A549 (cell line): ENCODE data around the gene KYNU. TPM values are rescaled to one million over a fixed set of nuclear protein-coding genes. Genes with fewer than 3 reads are reported as not detected.

ENCODE experiments used
- ATAC-seq, 2 experiments: fragments of 200-7000 bp in 1 of 2; fragments of >200 bp in 1 of 2; cut with Nextera tagmentation in 1 of 2; cut with Tn5 transposase in 1 of 2; 3 replicates each; pipeline versions ENCODE4 v1.8.0 to v1.9.1; 2018 to 2020; ENCODE audit warnings: mild to moderate bottlenecking in 1 of 2, moderate library complexity in 1 of 2
- CTCF ChIA-PET: fragments of 300-600 bp; sonication (Branson Sonifier 250); formaldehyde crosslinking; extraction: SDS; loops from one replicate; lab custom pipeline; 2021; ENCODE audit warnings: antibody characterized with exemption, inconsistent platforms; lab: Yijun Ruan, JAX
- POLR2A ChIA-PET: fragments of 350-600 bp; formaldehyde crosslinking; extraction: SDS; loops from one replicate; lab custom pipeline; 2021; ENCODE audit warnings: antibody characterized with exemption, inconsistent platforms; lab: Yijun Ruan, JAX
- DNase-seq, 2 experiments: peaks; one replicate each; pipeline versions ENCODE4 v3.0.0 to v3.0.0-alpha.2; 2011 to 2016; ENCODE audit warnings: low read depth in 1 of 2, low spot score in 1 of 2
- FAIRE-seq: peaks from 2 replicates; lab custom pipeline; 2011; peaks lifted over from hg19 to GRCh38; lab: Jason Lieb, UNC
- H3K27ac ChIP-seq, 2 experiments: fragments of >200 bp; sonication (Bioruptor Twin); formaldehyde crosslinking; 3 replicates each; pipeline ENCODE4 v1.5.1; 2016 to 2017
- H3K4me1 ChIP-seq: fragments of >200 bp; sonication (Bioruptor Twin); formaldehyde crosslinking; 3 replicates; pipeline ENCODE4 v1.6.1; 2016
- H3K4me2 ChIP-seq: fragments of >200 bp; sonication (Bioruptor Twin); formaldehyde crosslinking; 3 replicates; pipeline ENCODE4 v1.6.1; 2016
- H3K4me3 ChIP-seq: fragments of >200 bp; sonication (Bioruptor Twin); formaldehyde crosslinking; 3 replicates; pipeline ENCODE4 v1.5.1; 2016
- H3K9me3 ChIP-seq: fragments of >200 bp; sonication (Bioruptor Twin); formaldehyde crosslinking; 3 replicates; pipeline ENCODE4 v1.6.1; 2016
- CHD2 ChIP-seq: fragments of 150-350 bp; IDR thresholded peaks from 2 replicates; pipeline ENCODE4 v1.6.1; 2014; ENCODE audit warnings: low read length; ENCODE audit not compliant: partially characterized antibody
- EHF ChIP-seq: fragments of 250-450 bp; sonication (Bioruptor Pico); IDR thresholded peaks from 2 replicates; pipeline ENCODE4 v1.5.0; 2020; ENCODE audit warnings: mild to moderate bottlenecking
- EHMT2 ChIP-seq: fragments of 200-600 bp; sonication (generic); IDR thresholded peaks from 2 replicates; pipeline ENCODE4 v1.6.1; 2016; ENCODE audit warnings: antibody characterized with exemption, low read depth, mild to moderate bottlenecking, moderate library complexity
- ESRRA ChIP-seq: fragments of 150-350 bp; IDR thresholded peaks from 2 replicates; pipeline ENCODE4 v1.6.1; 2014; ENCODE audit warnings: mild to moderate bottlenecking, low read length, borderline replicate concordance
- FOSB ChIP-seq: fragments of 250-450 bp; sonication (Bioruptor Pico); IDR thresholded peaks from 2 replicates; pipeline ENCODE4 v1.5.0; 2020; ENCODE audit warnings: mild to moderate bottlenecking, moderate library complexity
- FOSL2 ChIP-seq, 2 experiments: fragments of 450-650 bp in 1 of 2; fragments of >200 bp in 1 of 2; sonication (Bioruptor Twin) in 1 of 2; formaldehyde crosslinking; IDR thresholded peaks; 2 replicates each; pipeline versions ENCODE4 v1.5.0 to v1.6.1; 2016 to 2020; ENCODE audit warnings: mild to moderate bottlenecking in 1 of 2, moderate library complexity in 1 of 2
- HMGXB4 ChIP-seq: fragments of 250-450 bp; sonication (Bioruptor Pico); IDR thresholded peaks from 2 replicates; pipeline ENCODE4 v1.5.0; 2021; ENCODE audit warnings: mild to moderate bottlenecking, moderate library complexity, borderline replicate concordance
- JUN ChIP-seq, 2 experiments: fragments of >200 bp; sonication (Bioruptor Twin); formaldehyde crosslinking; IDR thresholded peaks; 2 replicates in 1 of 2; 3 replicates in 1 of 2; pipeline ENCODE4 v1.6.1; 2016 to 2017
- KDM5A ChIP-seq: fragments of 200-600 bp; sonication (generic); IDR thresholded peaks from 2 replicates; pipeline ENCODE4 v1.6.1; 2016; ENCODE audit warnings: antibody characterized with exemption, mild to moderate bottlenecking
- MAZ ChIP-seq: fragments of 150-350 bp; IDR thresholded peaks from 2 replicates; pipeline ENCODE4 v1.6.1; 2014; ENCODE audit warnings: antibody characterized with exemption, low read depth, low read length, borderline replicate concordance
- MYC ChIP-seq: IDR thresholded peaks from 2 replicates; pipeline ENCODE4 v1.6.1; 2012; ENCODE audit warnings: mild to moderate bottlenecking, inconsistent platforms, low read length, improper control_type of control experiment, borderline replicate concordance
- NPAS2 ChIP-seq: fragments of 250-450 bp; sonication (Bioruptor Pico); IDR thresholded peaks from 2 replicates; pipeline ENCODE4 v1.8.0; 2022; ENCODE audit warnings: mild to moderate bottlenecking, moderate library complexity, borderline replicate concordance
- NR3C1 ChIP-seq: fragments of >200 bp; sonication (Bioruptor Twin); formaldehyde crosslinking; IDR thresholded peaks from 3 replicates; pipeline ENCODE4 v1.6.1; 2017
- PHF8 ChIP-seq: fragments of 200-600 bp; sonication (generic); IDR thresholded peaks from 2 replicates; pipeline ENCODE4 v1.6.1; 2016; ENCODE audit warnings: low read depth, mild to moderate bottlenecking, antibody characterized with exemption, moderate library complexity, borderline replicate concordance
- POLR2A ChIP-seq: IDR thresholded peaks from 2 replicates; pipeline ENCODE4 v1.6.1; 2012; ENCODE audit warnings: mild to moderate bottlenecking, low read length
- TP53 ChIP-seq: fragments of 250-450 bp; sonication (Bioruptor Pico); IDR thresholded peaks from 2 replicates; pipeline ENCODE4 v1.5.0; 2021; ENCODE audit warnings: mild to moderate bottlenecking, moderate library complexity
- ZC3H11A ChIP-seq: fragments of 450-650 bp; IDR thresholded peaks from 2 replicates; pipeline ENCODE4 v1.6.1; 2014; ENCODE audit warnings: antibody characterized with exemption, mild to moderate bottlenecking
- ZSCAN20 ChIP-seq: fragments of 250-450 bp; sonication (Bioruptor Pico); IDR thresholded peaks from 2 replicates; pipeline ENCODE4 v1.8.0; 2022; ENCODE audit warnings: mild to moderate bottlenecking, moderate library complexity
- WGBS: methylation state at CpG from one replicate; pipeline ENCODE4 v1.1.6; 2017; ENCODE audit errors: missing lambda C conversion rate; 5-methylcytosine and 5-hydroxymethylcytosine counted together
- polyA plus RNA-seq, 4 experiments: library from polyadenylated mRNA; depleted of rRNA in 3 of 4; stranded (reverse); fragments of >200 nt; fragmentation: RNase III in 1 of 4; extraction: RNeasy Plus Mini Kit Qiagen cat#74134 plus additional on column Dnase treatment in 1 of 4; gene quantifications; 2 replicates in 3 of 4; 3 replicates in 1 of 4; pipeline ENCODE4 v1.2.3, GENCODE V29; 2011 to 2017
- TF ChIP-seq, protein P1 (sequence below): fragments of >200 bp; sonication (Bioruptor Twin); formaldehyde crosslinking; IDR thresholded peaks from 3 replicates; pipeline ENCODE4 v1.6.1; 2016
- TF ChIP-seq, protein P2 (sequence below): fragments of >200 bp; sonication (Bioruptor Twin); formaldehyde crosslinking; IDR thresholded peaks from 2 replicates; pipeline ENCODE4 v1.6.1; 2016
- TF ChIP-seq, protein P3 (sequence below): IDR thresholded peaks from 2 replicates; pipeline ENCODE4 v1.6.1; 2012

The KYNU gene
- polyA plus RNA-seq, 2 of the 4 experiments (the other 2 are of a cell fraction): 302 to 324 TPM

GRCh38 chr2:142981069-142981378, 103.6 kb downstream of the KYNU start:
- Histone ChIP-seq H3K27ac (no peak overlapping the region), H3K9me3 (no peaks in the 10 kb centered on the region), H3K4me3 (no peak overlapping the region), H3K4me2 (no peak overlapping the region), H3K4me1 (peaks cover 70% of the 10 kb centered on the region)
- ChIA-PET POLR2A (no interaction called here), CTCF (interaction anchor here (0.8 to 2.5 kb wide), 8 partner anchors 8 to 340 kb away, joined by 3 to 11 read pairs (median 4); no protein-coding TSS in a partner anchor)
- DNase-seq: no peak
- TF ChIP-seq HMGXB4 (CRISPR knock-in tag) (no peak), EHMT2 (no peak), PHF8 (no peak), JUN (IDR thresholded peaks at IDR 0.05) (no peak), CHD2 (no peak), ZSCAN20 (no peak), NPAS2 (CRISPR knock-in tag) (no peak), POLR2A (no peak), KDM5A (no peak)
- TF ChIP-seq, protein P1, sequence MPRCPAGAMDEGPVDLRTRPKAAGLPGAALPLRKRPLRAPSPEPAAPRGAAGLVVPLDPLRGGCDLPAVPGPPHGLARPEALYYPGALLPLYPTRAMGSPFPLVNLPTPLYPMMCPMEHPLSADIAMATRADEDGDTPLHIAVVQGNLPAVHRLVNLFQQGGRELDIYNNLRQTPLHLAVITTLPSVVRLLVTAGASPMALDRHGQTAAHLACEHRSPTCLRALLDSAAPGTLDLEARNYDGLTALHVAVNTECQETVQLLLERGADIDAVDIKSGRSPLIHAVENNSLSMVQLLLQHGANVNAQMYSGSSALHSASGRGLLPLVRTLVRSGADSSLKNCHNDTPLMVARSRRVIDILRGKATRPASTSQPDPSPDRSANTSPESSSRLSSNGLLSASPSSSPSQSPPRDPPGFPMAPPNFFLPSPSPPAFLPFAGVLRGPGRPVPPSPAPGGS: no peak
- no peak for ATAC-seq
- no peak for FAIRE-seq
- WGBS: 2% methylated on average over 1 of the region's 1 CpG

DNA sequence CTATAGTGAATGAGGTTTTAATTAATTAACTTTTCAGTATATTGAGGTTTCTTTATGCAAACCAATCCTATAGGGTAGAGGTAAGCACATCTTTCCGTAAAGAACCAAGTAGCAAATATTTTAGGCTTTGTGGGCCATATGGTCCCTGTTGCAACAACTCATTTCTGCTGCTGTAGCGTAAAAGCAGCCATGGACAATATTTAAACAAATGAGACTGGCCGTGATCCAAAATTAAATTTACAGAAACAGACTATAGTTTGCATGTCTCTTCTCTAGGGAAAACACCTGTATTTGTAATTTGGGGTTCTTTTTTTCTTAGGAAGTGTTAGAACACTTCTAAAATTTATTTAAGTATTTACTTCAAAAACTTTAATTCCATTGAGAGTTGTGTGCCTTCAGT, 104.3 kb downstream of the KYNU start:
- no peak for FAIRE-seq
- TF ChIP-seq FOSB: no peak
- TF ChIP-seq, protein P2, sequence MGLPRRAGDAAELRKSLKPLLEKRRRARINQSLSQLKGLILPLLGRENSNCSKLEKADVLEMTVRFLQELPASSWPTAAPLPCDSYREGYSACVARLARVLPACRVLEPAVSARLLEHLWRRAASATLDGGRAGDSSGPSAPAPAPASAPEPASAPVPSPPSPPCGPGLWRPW: no peak
- TF ChIP-seq, protein P3, sequence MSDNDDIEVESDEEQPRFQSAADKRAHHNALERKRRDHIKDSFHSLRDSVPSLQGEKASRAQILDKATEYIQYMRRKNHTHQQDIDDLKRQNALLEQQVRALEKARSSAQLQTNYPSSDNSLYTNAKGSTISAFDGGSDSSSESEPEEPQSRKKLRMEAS: no peak
- TF ChIP-seq FOSL2 (IDR thresholded peaks at IDR 0.05): no peak
- TF ChIP-seq FOSL2 (CRISPR knock-in tag; IDR thresholded peaks at IDR 0.05): no peak
- no peak for TF ChIP-seq NR3C1
- TF ChIP-seq PHF8: no peak
- no peak for TF ChIP-seq MAZ
- no peak for TF ChIP-seq MYC
- TF ChIP-seq TP53 (CRISPR knock-in tag): no peak
- TF ChIP-seq, protein P1: no peak
- no peak for TF ChIP-seq ZC3H11A
- no peak for TF ChIP-seq EHF
- no peak for TF ChIP-seq KDM5A
- TF ChIP-seq ESRRA: no peak
- TF ChIP-seq, all 56 proteins: peak for 0
- Histone ChIP-seq H3K4me2 (peak overlapping the region; percentile 9; the same call in 1 of the 3 replicates), H3K9me3 (no peaks in the 10 kb centered on the region), H3K4me3 (no peak overlapping the region), H3K27ac (no peak overlapping the region), H3K4me1 (peaks cover 70% of the 10 kb centered on the region)
- ATAC-seq (no peak), DNase-seq (no peak)
- CTCF ChIA-PET: interaction anchor here (0.8 to 2.5 kb wide), 4 partner anchors 8 to 109 kb away, joined by 3 to 11 read pairs (median 4); no protein-coding TSS in a partner anchor
- WGBS: 88% methylated on average over 3 of the region's 3 CpGs
- POLR2A ChIA-PET: no interaction called here
